Astrocyte of the cerebellum (primary cell): Measurements from ENCODE around the gene LPAR6.

Experiments used
- DNase-seq: peaks from one replicate; pipeline ENCODE4 v3.0.0-alpha.2; 2011; ENCODE audit warnings: low read depth
- H3K4me3 ChIP-seq: 2 replicates; pipeline ENCODE4 v1.5.1; 2011; ENCODE audit warnings: mild to moderate bottlenecking, low read depth, low read length, moderate library complexity
- CTCF ChIP-seq: IDR thresholded peaks from 2 replicates; pipeline ENCODE4 v1.5.1; 2012; ENCODE audit warnings: low read length, low read depth, moderate library complexity, mild to moderate bottlenecking; ENCODE audit errors: missing control alignments
- in situ Hi-C: cut with HindIII; loops from 2 replicates; pipeline ENCODE4 v1.10.0; 2017; ENCODE audit warnings: low sequenced_read_pairs

Gene LPAR6

DNA sequence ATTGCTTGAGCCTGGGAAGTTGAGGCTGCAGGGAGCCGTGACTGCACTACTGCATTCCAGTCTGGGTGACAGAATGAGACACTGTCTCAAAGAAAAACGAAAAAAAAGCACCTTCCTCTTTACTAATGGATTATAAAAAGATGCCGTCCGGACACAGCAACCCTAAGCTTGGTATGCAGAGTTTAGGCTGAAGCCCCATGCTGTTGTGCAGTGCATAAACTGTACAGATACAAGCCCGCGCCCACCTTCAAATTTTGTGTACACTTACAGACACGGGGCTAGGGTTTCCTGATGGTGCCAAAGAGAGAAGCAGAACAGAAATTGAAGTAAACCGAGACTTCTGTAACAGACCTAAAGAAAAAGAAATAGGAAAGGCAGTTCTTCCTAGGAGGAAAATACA, 9.0 kb downstream of the LPAR6 start:
- H3K4me3 ChIP-seq, result no peak overlapping the region
- DNase-seq, result no peak
- no peak for TF ChIP-seq CTCF
- in situ Hi-C loops, result no loop called here

DNA sequence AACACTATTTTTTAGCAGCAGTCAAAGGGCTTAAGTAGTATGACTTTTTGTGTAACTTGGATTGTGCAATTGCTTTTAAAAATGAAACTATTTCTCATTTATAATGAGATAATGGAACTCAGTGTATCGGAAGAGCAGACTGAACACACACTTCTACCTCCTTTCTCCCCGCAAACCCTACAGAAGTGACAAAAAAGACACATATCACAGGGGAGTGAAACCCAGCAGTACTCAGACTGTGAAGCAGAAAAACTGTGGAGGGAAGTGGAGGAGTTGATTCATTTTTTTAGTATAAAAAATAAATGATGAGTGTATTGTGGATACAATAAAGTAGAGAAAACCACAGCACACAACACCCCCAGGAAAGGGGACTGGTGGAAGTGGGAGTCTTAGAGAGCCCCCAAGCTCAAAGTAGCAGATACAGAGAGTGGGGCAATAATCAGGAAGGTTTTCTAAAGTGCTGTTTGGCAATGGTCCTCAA, 9.7 kb downstream of the LPAR6 start:
- DNase-seq, result no peak
- H3K4me3 ChIP-seq, result no peak overlapping the region
- in situ Hi-C loops, result no loop called here
- no peak for TF ChIP-seq CTCF

GRCh38 chr13:48402325-48402932, 10.5 kb downstream of the LPAR6 start:
- DNase-seq, result no peak
- in situ Hi-C loops, result no loop called here
- no peak for TF ChIP-seq CTCF
- no peak overlapping the region for H3K4me3 ChIP-seq

- in situ Hi-C loops, result no loop called here
- H3K4me3 ChIP-seq, result no peak overlapping the region
- no peak for DNase-seq
- no peak for TF ChIP-seq CTCF
These were observed 11.4 kb downstream of the LPAR6 start for GRCh38 chr13:48401480-48401879.

DNA sequence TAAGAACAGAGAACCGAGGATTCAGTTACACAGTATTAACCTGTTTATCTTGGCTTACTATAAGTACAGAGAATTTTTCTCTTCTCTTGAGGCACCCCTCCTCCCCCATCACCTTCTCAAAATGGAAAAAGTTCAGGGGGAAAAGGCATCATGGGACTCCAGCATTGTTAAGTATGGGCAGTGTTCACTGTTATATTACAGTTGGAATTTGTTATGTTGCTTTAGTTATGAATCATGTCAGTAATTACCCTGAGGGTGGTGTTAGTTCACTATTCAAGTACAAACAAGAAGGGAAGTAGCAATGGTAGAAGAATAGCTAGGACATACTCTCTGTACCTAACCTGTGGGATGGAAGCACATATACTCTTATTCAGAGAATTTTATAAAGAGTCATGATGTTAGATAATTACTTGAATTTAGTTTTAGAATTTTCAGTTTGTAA, 12.0 kb downstream of the LPAR6 start:
- no peak for TF ChIP-seq CTCF
- H3K4me3 ChIP-seq, result no peak overlapping the region
- in situ Hi-C loops, result no loop called here
- peak; percentile 56 for DNase-seq

DNA sequence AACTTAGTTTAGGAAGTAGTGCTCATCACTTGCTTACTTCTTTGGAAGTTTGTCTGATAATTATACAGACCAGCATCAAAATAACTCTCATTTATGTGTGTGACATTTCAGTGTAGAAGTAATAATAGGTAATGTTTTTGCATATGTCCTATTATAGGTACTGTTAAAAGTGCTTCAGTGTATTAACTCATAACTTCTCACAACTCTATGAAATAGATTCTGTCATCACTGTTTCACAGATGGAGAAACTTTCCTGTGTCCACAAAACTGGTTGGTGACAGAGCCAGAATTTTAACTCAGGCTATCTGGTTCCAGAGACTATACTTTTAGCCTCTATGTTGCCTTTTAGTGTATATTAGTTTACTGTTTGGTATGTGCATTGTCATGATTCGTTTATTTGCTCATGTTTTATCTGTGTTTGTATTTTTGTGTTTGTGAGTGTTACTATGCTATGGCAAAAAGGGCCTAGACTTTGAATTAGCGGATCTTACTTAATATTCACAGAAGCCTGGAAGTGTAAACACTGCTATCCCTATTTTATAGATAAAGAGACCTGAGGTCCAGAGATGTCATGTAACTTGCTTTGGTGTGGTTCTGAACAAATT, 12.7 kb downstream of the LPAR6 start:
- no peak for DNase-seq
- in situ Hi-C loops, result no loop called here
- no peak overlapping the region for H3K4me3 ChIP-seq
- TF ChIP-seq CTCF, result no peak
